H9 (cell line): ENCODE results near the gene TBL2. TPM values are rescaled to one million over a fixed set of nuclear protein-coding genes. Genes with fewer than 3 reads are reported as not detected.
A peak's percentile ranks its signal among the peaks of the same experiment; 100 is the strongest.

Experiments used
- DNase-seq: peaks from one replicate; pipeline ENCODE4 v3.0.0-alpha.2; 2017
- H2AFZ ChIP-seq: one replicate; pipeline ENCODE4 v1.6.1; 2013; ENCODE audit warnings: mild to moderate bottlenecking, low read length, control low read depth, moderate library complexity
- H2AK5ac ChIP-seq: 2 replicates; pipeline ENCODE4 v1.6.1; 2013; ENCODE audit warnings: low read length, control low read depth, mixed read lengths; ENCODE audit not compliant: insufficient read length
- H2BK120ac ChIP-seq: one replicate; pipeline ENCODE4 v1.6.1; 2013; ENCODE audit warnings: low read depth, mild to moderate bottlenecking, low read length, control low read depth, inconsistent platforms; ENCODE audit not compliant: poor library complexity, severe bottlenecking
- H2BK12ac ChIP-seq: 2 replicates; pipeline ENCODE4 v1.6.1; 2013; ENCODE audit warnings: low read length, control low read depth, mixed read lengths, low read depth; ENCODE audit not compliant: insufficient read length
- H2BK15ac ChIP-seq: 2 replicates; pipeline ENCODE4 v1.6.1; 2013; ENCODE audit warnings: low read depth, low read length, control low read depth
- H2BK20ac ChIP-seq: one replicate; pipeline ENCODE4 v1.6.1; 2013; ENCODE audit warnings: low read depth, mild to moderate bottlenecking, low read length, control low read depth, inconsistent platforms; ENCODE audit not compliant: poor library complexity, severe bottlenecking
- H2BK5ac ChIP-seq: 2 replicates; pipeline ENCODE4 v1.6.1; 2013; ENCODE audit warnings: low read length, control low read depth, mixed read lengths; ENCODE audit not compliant: insufficient read length
- H3K14ac ChIP-seq: 2 replicates; pipeline ENCODE4 v1.6.1; 2013; ENCODE audit warnings: low read length, control low read depth; ENCODE audit not compliant: insufficient read depth
- H3K18ac ChIP-seq: 2 replicates; pipeline ENCODE4 v1.6.1; 2013; ENCODE audit warnings: low read depth, mild to moderate bottlenecking, mixed read lengths, low read length, control low read depth; ENCODE audit not compliant: insufficient read length
- H3K23ac ChIP-seq: 2 replicates; pipeline ENCODE4 v1.6.1; 2013; ENCODE audit warnings: low read length, control low read depth, mixed read lengths, low read depth; ENCODE audit not compliant: insufficient read length
- H3K23me2 ChIP-seq: 2 replicates; pipeline ENCODE4 v1.6.1; 2013; ENCODE audit warnings: low read depth, mild to moderate bottlenecking, mixed read lengths, low read length, control low read depth; ENCODE audit not compliant: insufficient read length, poor library complexity, severe bottlenecking
- H3K27ac ChIP-seq: 2 replicates; pipeline ENCODE4 v1.5.1; 2013; ENCODE audit warnings: low read length, control low read depth, mixed read lengths, low read depth; ENCODE audit not compliant: insufficient read length
- H3K27me3 ChIP-seq: 2 replicates; pipeline ENCODE4 v1.6.1; 2013; ENCODE audit warnings: low read length, control low read depth, inconsistent platforms; ENCODE audit not compliant: insufficient read depth
- H3K4ac ChIP-seq: 2 replicates; pipeline ENCODE4 v1.6.1; 2013; ENCODE audit warnings: low read depth, mild to moderate bottlenecking, control low read depth, inconsistent platforms, low read length, moderate library complexity
- H3K4me1 ChIP-seq: 2 replicates; pipeline ENCODE4 v1.6.1; 2013; ENCODE audit warnings: low read length, control low read depth, inconsistent platforms; ENCODE audit not compliant: insufficient read depth
- H3K4me2 ChIP-seq: 2 replicates; pipeline ENCODE4 v1.6.1; 2013; ENCODE audit warnings: low read length, control low read depth, mixed read lengths; ENCODE audit not compliant: insufficient read length, insufficient read depth
- H3K56ac ChIP-seq: 2 replicates; pipeline ENCODE4 v1.6.1; 2013; ENCODE audit warnings: low read depth, mild to moderate bottlenecking, mixed read lengths, low read length, control low read depth; ENCODE audit not compliant: insufficient read length
- H3K79me1 ChIP-seq: 2 replicates; pipeline ENCODE4 v1.6.1; 2013; ENCODE audit warnings: low read depth, mild to moderate bottlenecking, moderate library complexity, low read length, control low read depth, inconsistent platforms; ENCODE audit not compliant: insufficient read depth, poor library complexity, severe bottlenecking
- H3K79me2 ChIP-seq: 2 replicates; pipeline ENCODE4 v1.6.1; 2013; ENCODE audit warnings: low read length, control low read depth, inconsistent platforms; ENCODE audit not compliant: insufficient read depth
- H3K9ac ChIP-seq: 2 replicates; pipeline ENCODE4 v1.6.1; 2013; ENCODE audit warnings: low read length, control low read depth, mixed read lengths; ENCODE audit not compliant: insufficient read length; ENCODE audit errors: extremely low read depth
- H3K9me3 ChIP-seq: one replicate; pipeline ENCODE4 v1.6.1; 2013; ENCODE audit warnings: low read depth, low read length, inconsistent platforms; ENCODE audit not compliant: control insufficient read depth
- H3T11ph ChIP-seq: one replicate; pipeline ENCODE4 v1.6.1; 2013; ENCODE audit warnings: mild to moderate bottlenecking, low read length, control low read depth, inconsistent platforms
- H4K20me1 ChIP-seq: one replicate; pipeline ENCODE4 v1.6.1; 2013; ENCODE audit not compliant: control insufficient read depth, insufficient read length, insufficient read depth
- H4K5ac ChIP-seq: 2 replicates; pipeline ENCODE4 v1.6.1; 2013; ENCODE audit warnings: low read depth, mild to moderate bottlenecking, mixed read lengths, low read length, control low read depth; ENCODE audit not compliant: insufficient read length
- H4K8ac ChIP-seq: replicated peaks from 2 replicates; pipeline ENCODE4 v1.6.1; 2013; ENCODE audit warnings: low read length, control low read depth, mixed read lengths, low read depth; ENCODE audit not compliant: insufficient read length
- H4K91ac ChIP-seq: 2 replicates; pipeline ENCODE4 v1.6.1; 2013; ENCODE audit warnings: low read depth, mild to moderate bottlenecking, moderate library complexity, mixed read lengths, low read length, control low read depth; ENCODE audit not compliant: insufficient read length
- H3K27ac Mint-ChIP-seq, 3 experiments: 2 replicates in 2 of 3; 3 replicates in 1 of 3; pipeline ENCODE4 v1.8.0; 2020 to 2021; ENCODE audit warnings: mixed read lengths in 3 of 3, mild to moderate bottlenecking in 1 of 3, moderate library complexity in 1 of 3
- H3K27me3 Mint-ChIP-seq: 2 replicates; pipeline ENCODE4 v1.8.0; 2021; ENCODE audit warnings: low read depth, mild to moderate bottlenecking, moderate library complexity, mixed read lengths
- H3K36me3 Mint-ChIP-seq, 3 experiments: 2 replicates in 2 of 3; 3 replicates in 1 of 3; pipeline ENCODE4 v1.8.0; 2020 to 2021; ENCODE audit warnings: low read depth in 3 of 3, mixed read lengths in 3 of 3; ENCODE audit not compliant: insufficient read depth in 1 of 3
- H3K4me1 Mint-ChIP-seq, 2 experiments: 2 replicates each; pipeline ENCODE4 v1.8.0; 2020; ENCODE audit warnings: mixed read lengths in 2 of 2
- H3K4me3 Mint-ChIP-seq, 2 experiments: 2 replicates in 1 of 2; 3 replicates in 1 of 2; pipeline ENCODE4 v1.8.0; 2020 to 2021; ENCODE audit warnings: mild to moderate bottlenecking in 2 of 2, mixed read lengths in 2 of 2, moderate library complexity in 1 of 2
- H3K9me3 Mint-ChIP-seq, 2 experiments: 2 replicates in 1 of 2; 3 replicates in 1 of 2; pipeline ENCODE4 v1.8.0; 2020; ENCODE audit warnings: mild to moderate bottlenecking in 2 of 2, mixed read lengths in 2 of 2, moderate library complexity in 1 of 2
- WGBS: extraction: QIAGEN DNeasy Blood & Tissue Kit; methylation state at CpG from one replicate; pipeline ENCODE4 v1.1.7; 2013; ENCODE audit warnings: missing lambda C conversion rate, low lambda C conversion rate, mixed read lengths; ENCODE audit not compliant: insufficient read length; ENCODE audit errors: extremely low coverage; 5-methylcytosine and 5-hydroxymethylcytosine counted together
- total RNA-seq: library from RNA; stranded (reverse); gene quantifications from 2 replicates; pipeline ENCODE4 v1.2.1, GENCODE V29; 2021
- TF ChIP-seq, protein P1 (sequence below): fragments of 200-600 bp; sonication (generic); conservative IDR thresholded peaks from 3 replicates; pipeline ENCODE4 v1.8.0; 2021; ENCODE audit warnings: antibody characterized with exemption, mild to moderate bottlenecking

Gene TBL2
- total RNA-seq, 1 experiment from 2014 or later = 26.7 TPM

DNA sequence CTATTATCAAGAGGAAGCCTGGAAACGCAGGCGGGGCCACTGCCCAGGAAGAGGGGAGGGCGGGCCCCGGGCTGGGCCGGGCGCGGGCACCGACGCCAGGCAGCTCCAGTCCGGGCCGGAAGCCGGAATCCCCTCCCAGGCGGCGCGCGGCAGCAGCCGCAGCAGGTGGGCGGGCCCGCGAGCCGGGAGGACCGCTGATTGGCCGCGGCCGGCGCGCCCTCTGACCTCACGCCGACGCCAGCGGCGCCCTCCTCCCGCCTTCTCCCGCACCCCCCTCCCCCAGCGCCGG lies 21.3 kb downstream of the TBL2 start:
- H2BK5ac ChIP-seq = no peak overlapping the region
- peaks cover 3 to 4% of the 10 kb centered on the region in 2 experiments; a peak in 3 of 5 replicates for H3K9me3 Mint-ChIP-seq

More for the DNA sequence above, 21.3 kb downstream of the TBL2 start:
- Mint-ChIP-seq H3K4me1 (peaks cover 8 to 12% of the 10 kb centered on the region in 2 experiments), H3K4me3 (peak overlapping the region; percentile 83 to 87), H3K36me3 (peaks cover 2 to 17% (median 7%) of the 10 kb centered on the region in 3 experiments; a peak in 6 of 7 replicates), H3K27ac (peak overlapping the region; percentile 94 to 98 (median 94); a peak in 5 of 7 replicates), H3K27me3 (peaks cover 28% of the 10 kb centered on the region)
- H3K4me1 ChIP-seq = no peaks in the 10 kb centered on the region
- H3K4ac ChIP-seq = no peak overlapping the region; the same call in 1 of the 2 replicates
- peak overlapping the region; percentile 78 for H2BK120ac ChIP-seq
- H3K27me3 ChIP-seq = 0 out of 2 replicates have a peak, but pooled peaks cover 3% of the 10 kb centered on the region
- WGBS = no CpG with 5 or more reads among the region's 36 CpGs
- peak overlapping the region; percentile 28 for H3K27ac ChIP-seq
- H2AFZ ChIP-seq = no peak overlapping the region
- TF ChIP-seq, protein P1, sequence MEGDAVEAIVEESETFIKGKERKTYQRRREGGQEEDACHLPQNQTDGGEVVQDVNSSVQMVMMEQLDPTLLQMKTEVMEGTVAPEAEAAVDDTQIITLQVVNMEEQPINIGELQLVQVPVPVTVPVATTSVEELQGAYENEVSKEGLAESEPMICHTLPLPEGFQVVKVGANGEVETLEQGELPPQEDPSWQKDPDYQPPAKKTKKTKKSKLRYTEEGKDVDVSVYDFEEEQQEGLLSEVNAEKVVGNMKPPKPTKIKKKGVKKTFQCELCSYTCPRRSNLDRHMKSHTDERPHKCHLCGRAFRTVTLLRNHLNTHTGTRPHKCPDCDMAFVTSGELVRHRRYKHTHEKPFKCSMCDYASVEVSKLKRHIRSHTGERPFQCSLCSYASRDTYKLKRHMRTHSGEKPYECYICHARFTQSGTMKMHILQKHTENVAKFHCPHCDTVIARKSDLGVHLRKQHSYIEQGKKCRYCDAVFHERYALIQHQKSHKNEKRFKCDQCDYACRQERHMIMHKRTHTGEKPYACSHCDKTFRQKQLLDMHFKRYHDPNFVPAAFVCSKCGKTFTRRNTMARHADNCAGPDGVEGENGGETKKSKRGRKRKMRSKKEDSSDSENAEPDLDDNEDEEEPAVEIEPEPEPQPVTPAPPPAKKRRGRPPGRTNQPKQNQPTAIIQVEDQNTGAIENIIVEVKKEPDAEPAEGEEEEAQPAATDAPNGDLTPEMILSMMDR = no peak
- no peak overlapping the region for H4K8ac ChIP-seq
- H4K91ac ChIP-seq = no peak overlapping the region
- H3K14ac ChIP-seq = peak overlapping the region; percentile 98; the same call in 1 of the 2 replicates
- peak overlapping the region; percentile 78 for H3K9ac ChIP-seq
- H3K23me2 ChIP-seq = peaks cover 6% of the 10 kb centered on the region
- peak; percentile 96 for DNase-seq
- H2BK15ac ChIP-seq = no peak overlapping the region
- H3T11ph ChIP-seq = no peak overlapping the region
- H4K5ac ChIP-seq = no peak overlapping the region
- no peaks in the 10 kb centered on the region for H4K20me1 ChIP-seq
- H2BK12ac ChIP-seq = no peak overlapping the region
- peaks cover 5% of the 10 kb centered on the region; the same call in 1 of the 2 replicates for H3K79me2 ChIP-seq
- no peaks in the 10 kb centered on the region for H3K79me1 ChIP-seq
- no peak overlapping the region for H3K56ac ChIP-seq
- H2AK5ac ChIP-seq = no peak overlapping the region
- no peak overlapping the region for H2BK20ac ChIP-seq
- H3K4me2 ChIP-seq = peak overlapping the region; percentile 78
- H3K23ac ChIP-seq = no peak overlapping the region
- peak overlapping the region; percentile 99 for H3K18ac ChIP-seq
- no peaks in the 10 kb centered on the region for H3K9me3 ChIP-seq
